Hepatocyte (in vitro differentiated cells): Measurements from ENCODE around the gene CLEC2D.

Experiments used
- CTCF ChIP-seq: fragments of 200-600 bp; sonication (generic); IDR thresholded peaks from 2 replicates; pipeline ENCODE4 v1.5.1; 2016; ENCODE audit warnings: antibody characterized with exemption, mild to moderate bottlenecking; ENCODE audit not compliant: poor library complexity
- EZH2 ChIP-seq: fragments of 200-600 bp; sonication (generic); IDR thresholded peaks from 2 replicates; pipeline ENCODE4 v1.6.1; 2016; ENCODE audit warnings: antibody characterized with exemption, mild to moderate bottlenecking, borderline replicate concordance

- TF ChIP-seq CTCF (no peak), EZH2 (no peak)
These were observed 42.7 kb upstream of the CLEC2D start for GRCh38 chr12:9626821-9627220.
